Measurements from ENCODE around the gene TCEAL6.
"Not testable (repeated sequence)": the region's sequence is repeated elsewhere in the genome, so short reads cannot be mapped to it uniquely, and the experiment has no call there.

Gene TCEAL6
- total RNA-seq: 0 to 0.24 reads per million in 2 donors

- DNase-seq: not testable (repeated sequence)
Measured at GRCh38 chrX:102142274-102142673, at the start of gene TCEAL6. Gene TCEAL6, minus strand, starts transcription at chrX:102142481.

DNA sequence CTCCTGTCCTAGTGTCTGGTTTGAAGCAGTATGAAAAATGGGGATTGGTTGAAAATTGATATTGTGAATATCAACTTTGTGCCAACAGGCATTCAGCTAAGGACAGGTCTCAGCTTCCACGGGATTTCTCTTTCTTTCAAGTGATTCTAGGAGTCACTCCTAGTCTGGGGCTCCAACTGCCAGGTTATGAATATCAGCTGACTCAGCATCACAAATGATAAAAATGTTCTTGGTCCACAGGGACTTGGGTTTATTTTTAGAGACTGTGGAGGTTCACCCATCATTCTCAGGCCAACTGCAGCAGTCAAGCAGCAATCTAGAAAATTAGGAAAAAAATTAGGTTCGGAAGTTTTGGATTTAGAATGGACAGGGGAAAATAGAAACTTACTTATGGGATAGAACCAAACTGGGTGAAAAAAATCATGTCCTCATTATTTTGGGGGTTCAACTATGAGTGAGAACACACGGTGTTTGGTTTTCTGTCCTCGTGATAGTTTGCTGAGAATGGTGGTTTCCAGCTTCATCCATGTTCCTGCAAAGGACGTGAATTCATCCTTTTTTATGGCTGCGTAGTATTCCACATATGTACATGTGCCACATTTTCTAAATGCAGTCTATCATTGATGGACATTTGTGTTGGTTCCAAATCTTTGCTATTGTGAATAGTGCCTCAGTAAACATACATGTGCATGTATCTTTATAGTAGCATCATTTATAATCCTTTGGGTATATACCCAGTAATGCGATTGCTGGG is 43.9 kb upstream of the TCEAL6 start:
- DNase-seq: no peak

- peak; percentile 39 for DNase-seq
Measured at GRCh38 chrX:102155806-102156179, 13.5 kb upstream of the TCEAL6 start, which contains the start of gene BEX5. Gene BEX5, minus strand, starts transcription at chrX:102155977. Its CDS starts 1,712 bp downstream, at chrX:102154265.

DNA sequence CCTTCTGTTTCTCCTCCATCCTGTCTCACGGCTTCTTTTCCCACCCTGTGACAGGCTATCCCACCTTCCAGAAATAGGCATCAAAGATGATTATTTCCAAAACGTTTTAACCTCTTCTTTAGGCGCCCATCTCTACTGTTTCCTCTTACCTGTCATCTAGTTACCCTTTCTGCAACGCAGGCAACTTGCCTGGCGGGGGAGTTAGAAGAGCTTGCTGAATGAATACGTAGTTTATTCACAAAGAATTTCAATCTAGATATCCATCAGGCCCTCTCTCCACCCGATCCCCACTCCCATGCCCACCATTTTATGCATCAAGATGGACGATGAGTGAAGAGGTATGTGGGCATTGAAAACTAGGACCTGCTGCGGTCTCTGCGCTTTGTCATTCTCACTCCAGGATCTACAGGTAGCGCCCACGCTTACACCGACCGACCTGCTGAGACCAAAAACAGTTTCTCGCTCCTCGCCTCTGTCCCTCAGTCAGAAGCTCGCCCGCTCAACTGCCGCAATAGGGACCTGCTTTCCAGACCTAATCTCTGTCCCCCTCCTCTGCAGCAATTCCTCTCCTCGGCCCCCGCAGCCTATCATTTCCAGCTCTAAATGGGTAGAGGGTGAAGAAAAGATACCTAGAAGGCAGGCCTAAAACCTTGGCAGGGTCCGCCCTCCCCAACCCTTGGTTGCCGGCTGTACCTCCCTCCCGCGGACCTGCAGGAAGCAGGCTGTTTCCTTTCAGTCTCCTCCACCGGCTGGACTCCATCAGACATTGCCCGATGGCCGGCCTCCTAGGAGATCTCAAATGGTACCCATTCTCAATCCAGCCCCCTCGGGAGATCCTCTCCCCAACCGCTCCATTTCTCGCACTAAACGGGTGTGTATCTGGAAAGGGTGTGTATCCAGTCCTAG is 12.9 kb upstream of the TCEAL6 start:
- peak; percentile 8 for DNase-seq

DNA sequence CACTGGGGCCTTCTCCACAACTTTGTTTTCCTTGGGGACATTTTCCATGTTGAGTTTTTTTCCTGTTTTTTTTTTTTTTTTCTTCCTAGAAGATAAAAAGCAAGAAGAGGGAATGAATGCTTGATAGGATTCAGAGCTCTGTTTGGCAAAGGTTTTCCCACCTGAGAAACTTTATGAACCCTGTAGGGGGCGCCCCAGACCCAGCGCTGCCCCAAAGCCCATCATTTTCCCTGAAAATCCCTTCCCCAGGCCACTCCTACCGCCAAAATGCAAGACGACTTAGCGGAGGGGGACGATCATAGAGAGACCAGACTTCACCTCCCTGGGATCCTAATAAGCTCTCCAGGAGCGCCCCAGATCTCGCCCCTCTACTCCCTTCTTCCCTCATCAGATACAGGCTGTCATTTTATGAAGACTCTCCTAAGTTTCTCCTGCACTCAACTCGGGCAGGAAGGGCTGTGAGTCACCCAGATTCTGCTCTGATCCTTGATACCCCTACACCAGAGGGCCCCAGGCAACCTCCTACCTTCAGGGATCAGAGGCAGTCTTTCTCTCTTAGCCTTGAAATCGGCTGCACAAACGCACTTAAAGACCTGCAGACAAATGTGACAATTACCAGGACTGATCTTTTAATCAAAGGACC is 12.1 kb upstream of the TCEAL6 start:
- no peak for DNase-seq

DNA sequence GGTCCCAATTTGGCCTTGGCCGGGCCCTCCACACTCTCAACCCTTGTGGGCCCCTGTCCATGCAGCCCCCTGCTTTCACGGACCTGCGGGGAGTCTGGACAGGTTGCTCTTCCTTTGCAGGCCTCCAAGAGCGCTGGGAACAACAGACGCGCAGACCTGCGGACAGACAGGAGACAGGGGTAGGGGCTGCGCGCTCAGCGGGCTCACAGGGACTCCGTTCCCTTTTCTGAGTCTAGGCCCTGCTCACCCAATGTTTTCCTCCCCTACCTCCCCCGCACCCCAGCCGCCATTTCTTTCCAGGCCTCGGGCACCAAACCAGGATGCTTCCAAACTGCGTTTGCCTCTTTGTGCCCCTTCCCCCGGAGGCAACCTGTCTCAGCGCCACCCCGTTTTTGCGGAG is 650 bp downstream of the TCEAL6 start:
- not testable (repeated sequence) for DNase-seq

- DNase-seq: not testable (repeated sequence)
Measured at GRCh38 chrX:102140876-102141275, 1.4 kb downstream of the TCEAL6 start.

DNA sequence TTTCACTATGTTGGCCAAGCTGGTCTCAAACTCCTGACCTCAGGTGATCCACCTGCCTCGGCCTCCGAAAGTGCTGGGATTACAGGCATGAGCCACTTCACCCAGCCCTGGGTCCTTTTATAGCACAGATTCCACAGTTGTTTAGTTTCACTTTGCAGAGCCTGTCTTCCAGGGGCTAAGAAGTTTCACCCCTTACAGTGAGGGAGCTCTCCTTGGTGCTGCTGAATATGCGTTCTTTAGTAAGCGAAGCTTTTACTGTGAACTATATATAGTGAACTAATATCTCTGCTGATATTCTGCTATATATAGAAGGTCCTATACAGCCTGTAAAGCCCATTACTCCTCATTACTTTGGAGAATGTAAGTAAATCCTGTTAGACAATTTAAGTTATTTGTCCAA is 4.2 kb downstream of the TCEAL6 start:
- no peak for DNase-seq

DNA sequence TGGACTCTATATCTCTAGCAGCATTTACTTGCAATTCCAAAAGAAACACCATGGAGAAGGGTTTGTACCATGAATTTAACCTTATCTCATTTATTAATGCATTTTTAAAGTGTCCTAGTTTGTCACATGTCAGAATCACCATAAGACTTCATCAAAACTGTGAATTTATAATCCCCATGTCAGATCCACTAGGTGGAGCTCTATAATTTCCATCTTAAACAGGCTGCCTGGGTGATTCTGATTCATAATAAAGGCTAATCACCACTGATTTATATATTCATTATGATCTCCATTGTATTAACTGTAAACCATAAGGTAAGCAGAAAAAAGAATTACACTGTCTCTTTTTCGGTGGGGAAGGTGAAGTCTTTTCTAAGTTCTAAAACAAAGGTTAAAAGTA is 12.8 kb downstream of the TCEAL6 start:
- DNase-seq: no peak

DNA sequence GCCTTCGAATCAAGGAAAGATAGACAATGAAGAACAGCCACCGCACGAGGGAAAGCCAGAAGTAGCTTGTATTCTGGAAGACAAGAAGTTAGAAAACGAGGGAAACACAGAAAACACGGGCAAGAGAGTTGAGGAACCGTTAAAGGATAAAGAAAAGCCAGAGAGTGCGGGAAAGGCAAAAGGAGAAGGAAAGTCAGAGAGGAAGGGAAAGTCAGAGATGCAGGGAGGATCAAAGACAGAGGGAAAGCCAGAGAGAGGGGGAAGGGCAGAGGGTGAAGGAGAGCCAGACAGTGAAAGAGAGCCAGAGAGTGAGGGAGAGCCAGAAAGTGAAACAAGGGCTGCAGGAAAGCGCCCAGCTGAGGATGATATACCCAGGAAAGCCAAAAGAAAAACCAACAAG is 15.4 kb downstream of the TCEAL6 start:
- DNase-seq: no peak

DNA sequence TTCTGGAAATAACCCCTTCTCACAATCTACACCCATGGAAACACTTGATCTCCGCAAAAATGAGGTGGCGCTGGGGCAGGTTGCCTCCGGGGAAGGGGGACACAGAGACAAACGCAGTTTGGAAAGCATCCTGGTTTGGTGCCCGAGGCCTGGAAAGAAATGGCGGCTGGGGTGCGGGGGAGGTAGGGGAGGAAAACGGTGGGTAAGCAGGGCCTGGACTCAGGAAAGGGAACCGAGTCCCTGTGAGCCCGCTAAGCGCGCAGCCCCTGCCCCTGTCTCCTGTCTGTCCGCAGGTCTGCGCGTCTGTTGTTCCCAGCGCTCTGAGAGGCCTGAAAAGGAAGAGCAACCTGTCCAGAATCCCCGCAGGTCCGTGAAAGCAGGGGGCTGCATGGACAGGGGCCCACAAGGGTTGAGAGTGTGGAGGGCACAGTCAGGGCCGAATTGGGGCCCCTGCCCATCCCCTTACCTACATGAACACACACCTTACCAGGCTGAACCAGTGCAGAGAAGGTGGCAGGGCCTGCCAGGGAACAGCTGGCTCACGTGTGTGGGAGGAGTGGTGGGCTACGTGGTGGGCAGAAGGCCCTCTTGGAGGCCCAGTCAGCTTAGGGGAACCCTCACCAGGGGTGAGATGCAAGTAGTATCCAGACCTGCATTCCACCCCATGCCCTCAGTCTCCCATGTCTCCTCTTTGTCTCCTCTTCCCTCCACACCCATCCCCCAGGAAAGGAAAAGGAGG is 16.0 kb downstream of the TCEAL6 start:
- DNase-seq: not testable (repeated sequence)

- peak; percentile 7 for DNase-seq
Measured at GRCh38 chrX:102125436-102125835, 16.8 kb downstream of the TCEAL6 start, which contains the start of gene TCEAL2. Gene TCEAL2, plus strand, starts transcription at chrX:102125679. Its CDS starts 1,152 bp downstream, at chrX:102126831.

DNA sequence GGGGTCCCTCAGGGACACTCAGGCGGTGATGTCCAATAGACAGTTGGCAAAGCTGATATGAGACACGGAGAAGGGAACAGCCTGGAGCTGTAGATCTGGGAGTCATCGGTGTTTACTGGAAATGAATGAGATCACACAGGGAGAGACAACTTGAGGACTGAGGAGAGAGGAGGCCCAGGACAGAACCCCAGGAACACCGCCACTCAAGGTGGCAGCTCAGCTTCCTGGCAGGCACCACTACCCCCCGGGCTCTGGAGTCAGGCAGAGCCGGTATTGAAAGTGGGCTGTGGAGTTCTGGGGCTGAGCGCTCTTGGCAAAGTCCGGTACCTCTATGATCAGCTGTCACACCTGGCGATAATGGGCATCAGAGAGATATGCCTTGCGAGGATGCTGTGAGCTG is 17.3 kb downstream of the TCEAL6 start:
- not testable (repeated sequence) for DNase-seq

GRCh38 chrX:102115748-102116147 is 26.5 kb downstream of the TCEAL6 start:
- DNase-seq: no peak

DNA sequence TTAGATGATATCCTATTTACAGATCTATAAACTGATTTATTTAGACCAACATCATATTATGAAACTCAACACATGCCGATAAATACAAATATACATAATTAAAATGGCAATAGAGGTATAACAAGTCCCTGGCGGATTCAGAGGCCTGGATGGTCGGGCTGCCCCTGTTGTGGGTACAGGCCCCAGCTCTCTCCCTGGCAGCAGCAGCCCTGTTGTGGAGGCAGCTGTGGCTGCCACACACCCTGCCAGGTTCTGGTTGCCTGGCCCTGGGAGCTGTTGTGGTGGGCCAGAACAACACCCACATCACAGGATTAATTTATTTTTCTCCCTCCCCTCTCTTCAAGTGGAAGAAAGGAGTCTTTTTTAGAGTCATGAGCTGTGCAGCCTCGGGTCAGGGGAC is 28.9 kb downstream of the TCEAL6 start:
- no peak for DNase-seq

Measured in T-helper 9 cell (primary cell).